CD4-positive, alpha-beta T cell treated with Interferon gamma for 1 hour (primary cell): Measurements from ENCODE around the gene SLC40A1.

ENCODE experiments used
- DNase-seq: peaks from one replicate; pipeline ENCODE4 v3.0.0-alpha.2; 2020

The SLC40A1 gene

DNA sequence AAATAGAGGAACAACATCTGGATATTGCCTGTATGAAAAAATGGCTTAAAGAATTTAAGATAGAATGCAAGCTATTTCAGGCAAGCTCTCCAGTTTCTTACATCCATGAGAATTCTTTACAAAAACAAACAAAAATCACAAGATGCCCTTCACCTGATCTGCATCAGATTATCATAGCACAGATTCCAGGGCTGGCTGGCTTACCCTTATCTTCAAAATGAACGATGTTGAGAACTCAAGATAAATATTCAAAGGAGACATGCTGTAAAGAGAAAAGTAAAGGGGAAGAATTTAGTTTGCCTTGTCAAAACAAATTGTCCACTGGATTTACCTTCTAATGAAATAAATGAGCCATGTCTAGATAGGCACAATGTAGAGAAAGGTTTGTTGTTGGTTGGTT is 18.7 kb upstream of the SLC40A1 start:
- no peak for DNase-seq

DNA sequence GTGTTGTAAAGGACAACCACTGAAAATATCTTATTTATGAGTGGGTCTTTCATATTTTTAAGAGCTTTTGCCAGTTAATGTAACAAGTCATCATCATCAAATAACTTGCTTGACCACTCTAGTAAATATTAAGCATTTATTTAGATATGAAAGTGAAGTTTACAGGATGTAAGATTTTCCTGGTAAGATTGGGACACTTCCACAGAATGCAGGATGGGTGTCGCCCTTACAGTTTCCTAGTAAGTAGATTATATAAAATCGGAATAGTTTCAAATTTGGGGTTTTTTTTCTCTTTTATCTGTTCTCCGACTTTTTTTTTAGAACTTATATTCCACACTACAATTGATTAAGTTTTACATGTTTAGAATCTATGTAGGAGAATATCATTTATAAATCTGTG is 14.8 kb upstream of the SLC40A1 start:
- DNase-seq: no peak

DNA sequence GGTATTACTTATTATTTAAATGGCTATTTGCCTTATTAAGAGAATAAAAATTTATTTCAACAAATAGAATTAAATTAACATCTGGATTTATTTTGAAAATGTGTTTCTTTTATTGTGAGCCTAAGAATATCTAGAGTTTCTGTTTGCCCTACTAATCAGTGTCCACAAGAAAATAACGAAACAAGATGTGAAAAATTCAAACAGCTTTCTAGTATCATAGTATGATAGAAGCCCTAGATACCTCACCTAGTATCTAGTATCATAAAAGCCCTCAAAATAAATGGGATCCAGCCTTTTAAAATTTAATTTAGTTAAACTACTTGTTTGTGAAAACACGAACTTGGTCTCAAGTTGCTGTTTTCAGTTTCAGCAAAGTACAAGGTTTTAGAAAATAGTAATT is 13.7 kb upstream of the SLC40A1 start:
- no peak for DNase-seq

DNA sequence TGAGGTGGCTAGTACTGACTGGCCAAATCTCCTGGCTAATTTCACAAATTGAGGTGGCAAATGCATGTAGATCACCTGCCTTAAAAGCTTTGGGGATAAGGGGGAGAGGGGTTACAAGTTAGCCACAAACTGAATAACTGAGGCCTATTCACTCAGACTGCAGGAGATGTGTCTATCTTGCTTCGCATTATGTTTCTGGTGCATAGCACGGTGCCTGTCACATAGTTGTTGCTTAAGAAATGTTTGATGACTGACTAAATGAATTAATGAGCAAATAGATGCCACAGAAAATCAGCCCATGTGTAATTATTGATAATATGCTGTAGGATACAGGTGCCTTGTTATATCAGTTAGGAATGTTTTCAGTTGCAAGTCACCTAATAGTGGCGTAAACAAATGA is 12.5 kb upstream of the SLC40A1 start:
- no peak for DNase-seq

DNA sequence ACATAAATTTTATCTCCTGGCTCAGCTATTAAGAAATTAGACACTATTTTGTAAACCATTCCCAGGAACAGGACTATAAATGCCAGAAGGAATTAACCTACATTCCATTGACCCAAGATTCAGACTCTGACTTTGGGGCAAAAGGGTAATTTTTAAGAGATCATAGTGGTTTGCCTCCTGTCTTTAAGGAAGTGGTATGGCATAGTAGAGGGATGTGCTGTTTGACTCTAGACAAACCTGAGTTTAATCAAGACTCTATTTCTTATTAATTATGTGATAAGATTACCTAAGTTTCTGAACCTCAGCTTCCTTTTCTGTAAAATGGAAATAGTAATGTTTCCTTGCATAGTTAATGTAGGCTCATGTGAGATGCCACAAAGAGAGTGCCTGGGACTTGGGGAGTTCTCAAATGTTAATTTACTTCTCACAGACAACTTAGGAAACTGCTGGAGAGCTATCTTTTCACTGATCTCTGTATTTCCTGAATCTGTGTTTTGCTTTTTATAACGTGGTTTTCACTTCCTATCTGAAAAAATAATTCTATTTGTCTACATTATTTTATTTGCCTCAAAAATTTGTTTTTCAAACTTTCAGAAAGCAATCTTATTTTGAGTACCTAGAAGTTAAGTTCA is 11.9 kb upstream of the SLC40A1 start:
- DNase-seq: no peak

GRCh38 chr2:189587780-189588179 is 7.2 kb upstream of the SLC40A1 start:
- no peak for DNase-seq

GRCh38 chr2:189585226-189585756 is 4.7 kb upstream of the SLC40A1 start:
- no peak for DNase-seq

- DNase-seq: no peak
Measured at GRCh38 chr2:189584686-189585085, 4.1 kb upstream of the SLC40A1 start.

DNA sequence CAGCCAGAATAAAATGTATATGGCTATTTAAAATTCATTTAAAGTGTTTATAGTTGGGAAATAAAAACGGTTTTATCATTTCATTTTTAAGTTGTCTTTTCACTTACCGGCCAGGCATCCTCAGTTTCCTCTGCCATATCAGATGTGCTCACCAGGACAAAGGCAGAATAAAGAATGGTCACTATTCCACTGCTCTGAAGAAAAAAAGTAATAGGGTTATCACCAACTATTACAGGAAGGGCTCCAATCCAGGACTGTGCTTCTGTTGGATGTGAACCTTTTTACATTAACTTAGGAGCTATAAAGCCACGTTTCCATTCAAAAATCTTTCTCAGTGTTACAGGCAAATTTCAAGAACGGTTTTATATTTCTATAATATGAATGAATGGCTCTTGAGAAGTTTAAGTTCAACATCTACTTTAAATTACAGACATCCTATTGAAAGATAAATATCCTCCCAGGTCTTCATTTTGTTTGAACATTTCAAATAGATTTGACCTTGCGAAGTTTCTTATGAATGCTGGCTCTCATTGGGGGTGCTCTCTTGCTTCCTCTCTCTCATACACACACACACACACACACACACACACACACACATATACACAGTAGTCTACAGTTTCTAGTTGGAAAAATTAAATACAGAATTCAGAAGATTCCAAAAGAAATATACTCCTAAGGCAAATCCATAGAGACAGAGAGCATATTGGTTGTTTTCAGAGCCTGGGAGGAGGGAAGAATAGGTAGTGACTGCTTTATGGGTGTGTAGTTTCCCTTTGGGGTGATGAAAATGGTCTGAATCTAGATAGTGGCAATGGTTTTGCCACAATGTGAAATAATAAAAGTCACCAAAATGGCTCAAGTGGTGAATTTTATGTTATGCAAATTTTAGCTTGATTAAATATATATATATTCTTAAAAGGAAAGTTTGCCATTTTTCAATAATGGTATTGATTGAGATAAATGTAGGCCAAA is 2.9 kb upstream of the SLC40A1 start:
- no peak for DNase-seq

- DNase-seq: no peak
Measured at GRCh38 chr2:189582809-189583192, 2.2 kb upstream of the SLC40A1 start.

DNA sequence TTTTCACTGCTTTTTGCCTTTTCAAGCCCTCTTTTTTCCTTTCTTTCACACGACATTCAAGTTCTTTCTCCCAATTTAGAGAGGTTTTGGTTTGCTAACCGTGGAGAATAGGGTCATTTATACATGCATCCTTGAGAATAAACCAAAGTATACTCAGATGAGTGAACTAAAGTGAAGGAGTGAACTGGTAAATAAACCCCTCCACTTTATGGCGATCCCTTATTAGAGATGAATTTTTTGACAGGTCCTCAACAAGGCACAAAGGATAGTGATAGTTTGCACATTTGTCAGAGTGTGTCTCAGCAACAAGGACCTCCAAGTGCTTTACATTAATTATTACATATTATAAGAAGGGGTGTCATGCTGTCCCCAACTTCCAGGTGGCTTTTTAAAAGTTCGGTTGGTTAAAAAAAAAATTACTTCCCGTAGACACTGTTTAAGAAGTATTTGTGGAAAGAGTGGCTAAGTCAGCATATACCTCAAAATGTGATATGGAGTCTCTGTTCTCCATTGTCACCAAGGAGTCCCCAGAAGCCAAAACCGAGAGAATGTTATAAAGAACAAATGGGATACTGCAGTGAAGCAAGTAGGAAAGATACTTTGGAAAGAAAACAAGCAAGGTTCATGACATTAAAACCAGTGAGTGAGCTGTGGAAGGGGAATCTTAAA is 1.7 kb upstream of the SLC40A1 start:
- no peak for DNase-seq

GRCh38 chr2:189581354-189582139 is 961 bp upstream of the SLC40A1 start:
- no peak for DNase-seq

DNA sequence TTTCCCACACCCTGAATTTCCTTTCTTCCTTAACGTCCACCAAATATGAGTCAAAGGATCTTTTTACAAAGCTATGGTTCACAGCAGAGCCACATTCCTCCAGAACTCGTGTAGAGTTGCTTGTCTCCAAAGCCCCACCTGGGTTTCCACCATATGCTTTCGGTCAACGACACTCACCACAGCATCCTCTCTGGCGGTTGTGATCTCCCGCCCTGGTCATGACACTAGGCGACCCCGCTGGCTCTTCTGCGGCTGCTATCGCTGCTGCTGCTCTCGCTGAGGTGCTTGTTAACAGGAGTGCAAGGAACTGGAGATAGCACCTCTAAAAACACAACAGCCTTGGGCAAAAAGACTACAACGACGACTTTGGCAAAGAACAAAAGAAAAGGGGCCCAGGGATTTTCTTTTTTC is 340 bp downstream of the SLC40A1 start:
- DNase-seq: no peak

- DNase-seq: no peak
Measured at GRCh38 chr2:189579585-189580186, 900 bp downstream of the SLC40A1 start.

DNA sequence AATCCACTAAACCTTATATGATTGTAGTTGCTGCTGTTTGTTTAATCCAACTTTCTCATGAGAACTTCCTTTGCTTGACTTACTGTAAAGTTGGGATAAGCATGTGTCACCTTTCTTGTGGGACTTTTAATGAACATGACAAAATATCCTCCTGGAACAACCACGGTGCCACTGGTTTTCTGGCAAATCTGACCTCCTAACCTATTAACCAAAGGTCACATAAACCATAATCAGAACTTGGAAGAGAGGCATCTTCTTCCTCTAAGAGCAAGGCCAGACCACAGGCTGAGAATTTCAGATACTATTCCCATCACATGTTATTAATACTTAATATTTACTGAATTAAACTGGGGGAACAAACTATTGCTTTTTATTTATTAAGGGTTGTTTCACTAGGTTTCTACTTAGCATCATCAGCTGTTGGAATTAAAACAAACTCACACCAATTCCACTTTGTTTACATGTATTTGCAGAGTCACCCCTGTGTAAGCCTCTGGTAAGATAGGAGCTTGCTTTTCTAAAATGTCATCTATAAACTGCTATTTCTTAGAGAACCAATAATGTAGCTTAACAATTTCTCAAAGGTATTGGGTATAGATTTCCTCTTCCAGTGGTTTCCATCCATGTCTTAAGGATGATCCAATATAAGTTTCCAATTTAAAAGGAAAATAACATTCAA is 2.2 kb downstream of the SLC40A1 start:
- DNase-seq: no peak

DNA sequence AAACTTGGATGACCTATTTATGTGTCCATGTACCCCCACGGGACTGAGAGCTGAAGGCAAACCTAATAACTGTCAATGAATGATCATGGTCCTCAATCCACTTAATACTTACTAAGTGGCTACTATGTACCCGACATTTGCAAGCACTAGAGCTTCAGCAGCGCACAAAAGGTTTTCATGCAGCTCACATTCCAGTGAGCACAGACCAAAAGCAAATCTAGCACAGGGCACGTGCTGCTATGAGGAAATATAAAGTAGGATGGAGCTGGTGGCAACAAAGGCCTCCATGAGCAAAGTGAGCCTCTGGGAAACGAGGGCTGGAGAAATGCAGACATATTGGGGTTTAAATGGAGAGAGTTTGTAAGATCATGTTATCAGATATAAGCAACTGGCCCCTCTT is 3.5 kb downstream of the SLC40A1 start:
- no peak for DNase-seq

DNA sequence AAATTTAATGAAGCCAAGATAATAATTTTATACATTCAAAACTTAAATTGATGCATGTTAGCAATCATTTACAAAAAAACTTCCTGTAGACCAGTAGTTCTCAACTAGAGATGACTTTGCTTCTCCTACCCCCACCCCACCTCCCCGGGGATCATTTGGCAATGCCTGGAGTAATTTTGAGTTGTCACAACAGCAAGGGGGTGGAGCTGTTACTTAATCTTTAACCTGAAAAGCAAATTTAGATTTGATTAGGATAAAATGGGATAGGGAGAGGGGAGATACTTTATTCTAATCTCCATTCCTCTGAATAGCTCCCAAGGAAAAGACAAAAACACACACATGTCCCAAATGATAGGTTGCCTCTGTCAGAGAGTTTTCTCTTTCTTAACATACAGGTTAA is 4.2 kb downstream of the SLC40A1 start:
- no peak for DNase-seq

GRCh38 chr2:189574793-189575475 is 5.7 kb downstream of the SLC40A1 start:
- no peak for DNase-seq

DNA sequence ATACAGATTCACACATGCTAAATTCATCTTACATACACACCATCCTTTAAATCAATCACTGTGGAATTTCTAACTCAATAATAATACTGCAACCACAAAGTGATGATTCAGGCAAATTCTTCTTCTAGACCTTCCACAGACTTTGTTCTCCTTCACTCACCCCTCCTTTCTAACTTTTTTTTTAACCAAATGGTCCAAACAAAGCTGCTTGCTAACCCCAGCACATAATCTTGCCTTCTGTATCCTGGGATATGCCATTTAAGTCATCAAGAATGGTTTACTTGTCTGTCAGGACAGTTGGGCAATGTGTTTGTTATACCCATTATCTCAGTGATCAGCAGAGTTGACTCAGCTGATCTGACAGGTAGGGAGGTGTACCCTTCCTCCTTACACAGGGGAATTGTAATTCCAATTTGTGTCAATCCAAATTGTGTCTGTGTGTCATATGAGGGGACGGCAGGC is 10.0 kb downstream of the SLC40A1 start:
- no peak for DNase-seq

DNA sequence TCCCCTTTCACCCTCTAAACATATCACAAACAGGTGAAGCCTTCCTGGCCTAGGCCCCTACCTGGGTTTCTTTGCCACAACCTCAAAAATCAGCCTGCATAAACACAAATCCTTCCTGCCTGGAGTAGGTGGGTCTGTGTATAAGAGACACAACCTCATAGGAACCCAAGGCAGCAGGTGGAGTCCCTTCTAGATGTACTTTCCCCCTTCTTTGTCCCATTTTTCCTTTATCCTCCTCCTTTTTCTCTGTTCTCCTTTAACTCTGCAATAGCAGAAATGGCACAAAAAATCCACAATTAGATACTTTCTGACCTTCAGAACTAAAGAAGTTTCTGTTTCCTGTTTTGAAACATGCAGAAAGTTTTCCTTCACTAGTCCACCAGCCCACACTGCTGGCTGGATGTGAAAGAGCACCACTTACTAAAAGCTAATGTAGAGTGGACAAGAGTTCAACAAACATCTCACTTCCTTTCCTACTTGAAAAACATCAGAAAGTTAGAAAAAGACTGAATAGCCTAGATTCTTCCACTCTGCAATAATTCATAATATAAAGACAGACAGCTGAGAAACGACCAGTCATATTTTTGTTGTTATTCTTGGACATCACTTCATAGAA is 11.2 kb downstream of the SLC40A1 start:
- DNase-seq: no peak

DNA sequence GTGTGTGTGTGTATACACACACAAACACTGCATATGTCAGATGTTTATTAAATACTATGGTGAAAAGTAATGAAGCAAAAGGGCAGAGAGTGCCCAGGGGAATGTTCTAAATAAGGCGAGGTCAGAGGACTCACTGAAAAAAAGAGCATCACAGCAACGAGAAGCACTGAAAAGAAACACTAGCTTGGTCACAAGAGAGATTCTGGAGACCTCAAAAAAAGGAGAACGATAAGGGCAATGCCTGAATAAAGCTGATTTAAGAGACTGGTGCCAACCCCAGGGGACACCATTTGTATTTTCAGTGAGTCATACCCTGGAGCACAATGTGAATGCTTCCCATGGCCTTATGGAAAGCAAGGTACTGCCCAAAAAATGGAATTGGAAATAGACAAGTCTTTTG is 14.5 kb downstream of the SLC40A1 start:
- DNase-seq: no peak
